OCI-LY7 (cell line): ENCODE results near the gene SELPLG.

Experiments
- CTCF ChIP-seq: fragments of 200-600 bp; sonication (generic); conservative IDR thresholded peaks from 2 replicates; pipeline ENCODE4 v1.5.1; 2014; ENCODE audit warnings: mild to moderate bottlenecking, antibody characterized with exemption, low read length, moderate library complexity, mixed read lengths
- EZH2phosphoT487 ChIP-seq: fragments of 200-600 bp; sonication (generic); IDR thresholded peaks from 2 replicates; pipeline ENCODE4 v1.6.1; 2018; ENCODE audit warnings: low read depth, borderline replicate concordance, mild to moderate bottlenecking, mixed run types, antibody characterized with exemption, low read length, moderate library complexity, mixed read lengths

- TF ChIP-seq CTCF, result no peak
- no peak for TF ChIP-seq EZH2phosphoT487
Measured at GRCh38 chr12:108581311-108582227, 52.1 kb downstream of the SELPLG start.
